ENCODE measurements around the gene ST3GAL5. TPM values are rescaled to one million over a fixed set of nuclear protein-coding genes. Genes with fewer than 3 reads are reported as not detected.

Gene ST3GAL5
- total and polyA plus RNA-seq, 2 donors (not counting 1 experiment from before 2014, with no cell fraction given) = 6.2 to 10.9 TPM

DNA sequence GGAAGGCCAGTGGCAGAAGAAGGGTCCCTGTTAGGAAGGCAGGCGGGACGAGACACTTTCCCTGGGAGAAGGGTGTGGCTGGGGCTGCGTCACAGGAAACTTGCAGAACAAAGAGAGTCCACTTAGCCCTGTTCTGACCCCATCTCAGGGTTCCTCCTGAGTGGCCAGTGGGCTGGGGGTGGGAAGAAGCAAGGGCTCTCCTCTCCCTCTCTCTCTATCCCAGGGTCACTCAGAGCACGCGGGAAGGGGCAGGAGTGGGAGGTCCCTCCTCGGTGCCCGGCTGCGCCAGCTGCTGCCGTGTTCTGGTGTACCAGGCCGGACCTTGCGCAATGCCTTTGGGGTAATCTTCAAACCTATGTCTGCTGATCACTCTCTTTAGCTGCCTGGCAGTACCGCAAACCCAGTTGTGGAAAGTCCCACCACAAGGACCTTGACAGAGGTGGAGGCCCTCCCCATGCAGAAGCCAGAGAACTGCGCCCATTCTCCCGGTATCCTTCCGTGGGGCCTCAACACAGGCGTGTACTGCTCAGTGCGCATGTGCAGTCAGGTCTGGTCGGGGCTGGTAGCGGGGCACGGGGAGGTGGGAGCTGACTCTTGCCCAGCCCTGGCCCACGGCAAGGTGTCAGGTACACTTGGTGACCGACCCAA is 47.8 kb upstream of the ST3GAL5 start:
- Histone ChIP-seq H3K4me1 (ENCODE audit: control insufficient read depth, extremely low read depth, insufficient read depth, low read length) (no peaks in the 10 kb centered on the region), H3K27me3 (ENCODE audit: control insufficient read depth, insufficient read depth, low read length) (peaks cover 2% of the 10 kb centered on the region), H4K20me1 (ENCODE audit: control insufficient read depth, extremely low read depth, insufficient read depth, low read length) (no peaks in the 10 kb centered on the region), H2AFZ (ENCODE audit: low read length) (no peak overlapping the region), H3K4me2 (ENCODE audit: extremely low read depth, insufficient read depth, low read length) (no peak overlapping the region), H3K9me3 (ENCODE audit: control insufficient read depth, insufficient read depth, low read depth, low read length) (no peaks in the 10 kb centered on the region), H3K36me3 (ENCODE audit: control insufficient read depth, insufficient read depth, low read length) (no peaks in the 10 kb centered on the region), H3K9ac (ENCODE audit: insufficient read depth, low read length) (no peak overlapping the region), H3K27ac (ENCODE audit: insufficient read depth, low read length) (no peak overlapping the region), H3K79me2 (ENCODE audit: control insufficient read depth, insufficient read depth, low read length) (no peaks in the 10 kb centered on the region), H3K4me3 (replicated peaks in 1 of 4; ENCODE audit: control extremely low read depth in 1 of 4, insufficient read depth in 1 of 4, low read depth in 3 of 4, low read length in 4 of 4) (no peak overlapping the region)
- DNase-seq (ENCODE audit: low read depth in 2 of 2) = peak in 1 of 2 donors; percentile 47
- TF ChIP-seq, protein P1, sequence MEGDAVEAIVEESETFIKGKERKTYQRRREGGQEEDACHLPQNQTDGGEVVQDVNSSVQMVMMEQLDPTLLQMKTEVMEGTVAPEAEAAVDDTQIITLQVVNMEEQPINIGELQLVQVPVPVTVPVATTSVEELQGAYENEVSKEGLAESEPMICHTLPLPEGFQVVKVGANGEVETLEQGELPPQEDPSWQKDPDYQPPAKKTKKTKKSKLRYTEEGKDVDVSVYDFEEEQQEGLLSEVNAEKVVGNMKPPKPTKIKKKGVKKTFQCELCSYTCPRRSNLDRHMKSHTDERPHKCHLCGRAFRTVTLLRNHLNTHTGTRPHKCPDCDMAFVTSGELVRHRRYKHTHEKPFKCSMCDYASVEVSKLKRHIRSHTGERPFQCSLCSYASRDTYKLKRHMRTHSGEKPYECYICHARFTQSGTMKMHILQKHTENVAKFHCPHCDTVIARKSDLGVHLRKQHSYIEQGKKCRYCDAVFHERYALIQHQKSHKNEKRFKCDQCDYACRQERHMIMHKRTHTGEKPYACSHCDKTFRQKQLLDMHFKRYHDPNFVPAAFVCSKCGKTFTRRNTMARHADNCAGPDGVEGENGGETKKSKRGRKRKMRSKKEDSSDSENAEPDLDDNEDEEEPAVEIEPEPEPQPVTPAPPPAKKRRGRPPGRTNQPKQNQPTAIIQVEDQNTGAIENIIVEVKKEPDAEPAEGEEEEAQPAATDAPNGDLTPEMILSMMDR (conservative IDR thresholded peaks at IDR 0.05 in 1 of 2, IDR thresholded peaks at IDR 0.05 in 1 of 2; ENCODE audit: low read depth in 1 of 2, low read length in 2 of 2) = no peak
- TF ChIP-seq EZH2 (IDR thresholded peaks at IDR 0.05; ENCODE audit: low read length, missing control alignments) = no peak

DNA sequence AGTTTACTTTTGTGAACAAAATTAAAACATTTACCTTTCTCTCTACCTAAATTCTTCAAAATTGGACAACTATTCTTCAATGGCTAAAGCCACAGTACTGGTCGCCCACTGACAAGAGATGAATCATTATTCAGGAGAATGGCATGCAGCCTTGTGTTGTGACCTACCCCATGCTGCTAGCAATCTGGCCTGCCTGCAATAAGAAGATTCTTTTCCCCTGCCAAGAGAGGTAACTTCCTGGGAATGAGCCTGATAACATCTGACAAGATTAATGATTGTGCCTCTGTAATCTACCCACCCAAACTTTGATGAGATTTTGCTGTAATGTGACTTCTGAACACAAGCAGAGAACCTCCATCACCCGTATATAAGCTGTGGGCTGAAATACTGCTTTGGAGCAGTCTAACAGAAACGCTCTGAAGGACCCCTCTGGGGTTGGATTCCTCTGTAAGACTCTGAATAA is 47.0 kb upstream of the ST3GAL5 start:
- no peak overlapping the region for H3K27ac ChIP-seq (ENCODE audit: insufficient read depth, low read length)
- H3K36me3 ChIP-seq (ENCODE audit: control insufficient read depth, insufficient read depth, low read length) = no peaks in the 10 kb centered on the region
- peak in 1 of 2 donors; percentile 98 for DNase-seq (ENCODE audit: low read depth in 2 of 2)
- no peak overlapping the region for H3K4me2 ChIP-seq (ENCODE audit: extremely low read depth, insufficient read depth, low read length)
- no peaks in the 10 kb centered on the region for H3K79me2 ChIP-seq (ENCODE audit: control insufficient read depth, insufficient read depth, low read length)
- no peaks in the 10 kb centered on the region for H3K4me1 ChIP-seq (ENCODE audit: control insufficient read depth, extremely low read depth, insufficient read depth, low read length)
- H4K20me1 ChIP-seq (ENCODE audit: control insufficient read depth, extremely low read depth, insufficient read depth, low read length) = no peaks in the 10 kb centered on the region
- no peak for TF ChIP-seq EZH2 (IDR thresholded peaks at IDR 0.05; ENCODE audit: low read length, missing control alignments)
- TF ChIP-seq, protein P1 (conservative IDR thresholded peaks at IDR 0.05 in 1 of 2, IDR thresholded peaks at IDR 0.05 in 1 of 2; ENCODE audit: low read depth in 1 of 2, low read length in 2 of 2) = no peak
- no peaks in the 10 kb centered on the region for H3K9me3 ChIP-seq (ENCODE audit: control insufficient read depth, insufficient read depth, low read depth, low read length)
- peaks cover 2% of the 10 kb centered on the region for H3K27me3 ChIP-seq (ENCODE audit: control insufficient read depth, insufficient read depth, low read length)
- H2AFZ ChIP-seq (ENCODE audit: low read length) = no peak overlapping the region
- H3K4me3 ChIP-seq (replicated peaks in 1 of 4; ENCODE audit: control extremely low read depth in 1 of 4, insufficient read depth in 1 of 4, low read depth in 3 of 4, low read length in 4 of 4) = no peak overlapping the region
- no peak overlapping the region for H3K9ac ChIP-seq (ENCODE audit: insufficient read depth, low read length)

DNA sequence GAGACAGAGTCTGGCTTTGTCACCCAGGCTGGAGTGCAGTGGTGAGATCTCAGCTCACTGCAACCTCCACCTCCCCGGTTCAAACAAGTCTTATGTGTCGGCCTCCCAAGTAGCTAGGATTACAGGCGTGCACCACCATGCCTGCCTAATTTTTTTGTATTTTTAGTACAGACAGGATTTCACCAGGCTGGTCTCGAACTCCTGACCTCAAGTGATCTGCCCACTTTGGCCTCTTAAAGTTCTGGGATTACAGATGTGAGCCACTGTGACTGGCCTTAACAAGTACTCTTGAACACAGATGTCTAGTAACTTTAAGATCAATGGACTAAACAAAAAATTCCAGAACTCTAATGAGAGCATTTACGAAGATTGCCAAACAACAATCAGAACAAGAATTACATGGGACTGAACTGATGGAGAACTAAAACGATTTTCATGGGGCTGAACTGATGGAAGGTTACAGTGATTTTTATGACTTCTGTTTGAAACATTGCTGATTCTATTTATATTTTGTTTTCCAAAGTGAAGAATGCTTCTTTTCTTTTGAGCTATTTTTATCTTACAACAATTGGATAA is 46.5 kb upstream of the ST3GAL5 start:
- Histone ChIP-seq H3K4me2 (ENCODE audit: extremely low read depth, insufficient read depth, low read length) (no peak overlapping the region), H3K4me3 (replicated peaks in 1 of 4; ENCODE audit: control extremely low read depth in 1 of 4, insufficient read depth in 1 of 4, low read depth in 3 of 4, low read length in 4 of 4) (no peak overlapping the region), H3K9me3 (ENCODE audit: control insufficient read depth, insufficient read depth, low read depth, low read length) (no peaks in the 10 kb centered on the region), H3K4me1 (ENCODE audit: control insufficient read depth, extremely low read depth, insufficient read depth, low read length) (no peaks in the 10 kb centered on the region), H3K27ac (ENCODE audit: insufficient read depth, low read length) (no peak overlapping the region), H3K9ac (ENCODE audit: insufficient read depth, low read length) (no peak overlapping the region), H3K79me2 (ENCODE audit: control insufficient read depth, insufficient read depth, low read length) (no peaks in the 10 kb centered on the region), H3K36me3 (ENCODE audit: control insufficient read depth, insufficient read depth, low read length) (no peaks in the 10 kb centered on the region), H2AFZ (ENCODE audit: low read length) (no peak overlapping the region), H3K27me3 (ENCODE audit: control insufficient read depth, insufficient read depth, low read length) (peaks cover 2% of the 10 kb centered on the region), H4K20me1 (ENCODE audit: control insufficient read depth, extremely low read depth, insufficient read depth, low read length) (no peaks in the 10 kb centered on the region)
- DNase-seq (ENCODE audit: low read depth in 2 of 2) = peak in 1 of 2 donors; percentile 51
- TF ChIP-seq EZH2 (IDR thresholded peaks at IDR 0.05; ENCODE audit: low read length, missing control alignments) = no peak
- TF ChIP-seq, protein P1 (conservative IDR thresholded peaks at IDR 0.05 in 1 of 2, IDR thresholded peaks at IDR 0.05 in 1 of 2; ENCODE audit: low read depth in 1 of 2, low read length in 2 of 2) = no peak

Measured in fibroblast of lung (primary cell).